Activated B cell treated with CpG ODN at 0.5 μM for 24 hours (primary cell): ENCODE measurements around the gene XIRP2. TPM values are rescaled to one million over a fixed set of nuclear protein-coding genes. Genes with fewer than 3 reads are reported as not detected.

Experiments used
- ATAC-seq: fragments of 200-7000 bp; cut with Tn5 transposase; one replicate; pipeline ENCODE4 v1.10.0; 2021; ENCODE audit warnings: low read depth, mild to moderate bottlenecking, moderate library complexity
- CTCF ChIA-PET: fragments of 350-600 bp; sonication (Branson Sonifier 250); formaldehyde crosslinking; loops from one replicate; lab custom pipeline; 2021; ENCODE audit warnings: antibody characterized with exemption; lab: Charles Lee
- POLR2A ChIA-PET: fragments of 350-600 bp; sonication (Branson Sonifier 250); formaldehyde crosslinking; loops from one replicate; lab custom pipeline; 2021; ENCODE audit warnings: antibody characterized with exemption; lab: Charles Lee
- DNase-seq: peaks from one replicate; pipeline ENCODE4 v3.0.0; 2022
- H3K27ac Mint-ChIP-seq: one replicate; pipeline ENCODE4 v1.8.0; 2020; ENCODE audit warnings: mixed read lengths
- H3K27me3 Mint-ChIP-seq: one replicate; pipeline ENCODE4 v1.8.0; 2021; ENCODE audit warnings: mixed read lengths
- H3K36me3 Mint-ChIP-seq: one replicate; pipeline ENCODE4 v1.8.0; 2021; ENCODE audit warnings: low read depth, mixed read lengths
- H3K4me1 Mint-ChIP-seq: one replicate; pipeline ENCODE4 v1.8.0; 2021; ENCODE audit warnings: mixed read lengths
- H3K4me3 Mint-ChIP-seq: one replicate; pipeline ENCODE4 v1.8.0; 2020; ENCODE audit warnings: mild to moderate bottlenecking, mixed read lengths
- H3K9me3 Mint-ChIP-seq: one replicate; pipeline ENCODE4 v1.8.0; 2020; ENCODE audit warnings: mixed read lengths
- intact Hi-C: fragments of 100-400 bp; cut with micrococcal nuclease; formaldehyde crosslinking; loops from one replicate; pipeline ENCODE4 v1.15.1; 2024
- total RNA-seq: library from RNA; stranded (reverse); gene quantifications from 2 replicates; pipeline ENCODE4 v1.2.3, GENCODE V29; 2022
- TF ChIP-seq, protein P1 (sequence below): fragments of 200-600 bp; IDR thresholded peaks from one replicate; pipeline ENCODE4 v1.8.0; 2022; ENCODE audit warnings: antibody characterized with exemption, mild to moderate bottlenecking

The XIRP2 gene
- total RNA-seq, 1 donor from 2014 or later, result not detected

GRCh38 chr2:167126165-167126564 lies 237.9 kb downstream of the XIRP2 start:
- no peaks in the 10 kb centered on the region for H3K4me1 Mint-ChIP-seq
- H3K4me3 Mint-ChIP-seq, result no peak overlapping the region
- POLR2A ChIA-PET, result no interaction called here
- H3K36me3 Mint-ChIP-seq, result no peaks in the 10 kb centered on the region
- no peaks in the 10 kb centered on the region for H3K27me3 Mint-ChIP-seq
- H3K27ac Mint-ChIP-seq, result no peak overlapping the region
- CTCF ChIA-PET, result interaction anchor here (1.0 kb wide), 1 partner anchor 993 kb away, joined by 3 read pairs; no protein-coding TSS in a partner anchor
- ATAC-seq (no peak), DNase-seq (no peak)
- intact Hi-C loops, result no loop called here
- TF ChIP-seq, protein P1, sequence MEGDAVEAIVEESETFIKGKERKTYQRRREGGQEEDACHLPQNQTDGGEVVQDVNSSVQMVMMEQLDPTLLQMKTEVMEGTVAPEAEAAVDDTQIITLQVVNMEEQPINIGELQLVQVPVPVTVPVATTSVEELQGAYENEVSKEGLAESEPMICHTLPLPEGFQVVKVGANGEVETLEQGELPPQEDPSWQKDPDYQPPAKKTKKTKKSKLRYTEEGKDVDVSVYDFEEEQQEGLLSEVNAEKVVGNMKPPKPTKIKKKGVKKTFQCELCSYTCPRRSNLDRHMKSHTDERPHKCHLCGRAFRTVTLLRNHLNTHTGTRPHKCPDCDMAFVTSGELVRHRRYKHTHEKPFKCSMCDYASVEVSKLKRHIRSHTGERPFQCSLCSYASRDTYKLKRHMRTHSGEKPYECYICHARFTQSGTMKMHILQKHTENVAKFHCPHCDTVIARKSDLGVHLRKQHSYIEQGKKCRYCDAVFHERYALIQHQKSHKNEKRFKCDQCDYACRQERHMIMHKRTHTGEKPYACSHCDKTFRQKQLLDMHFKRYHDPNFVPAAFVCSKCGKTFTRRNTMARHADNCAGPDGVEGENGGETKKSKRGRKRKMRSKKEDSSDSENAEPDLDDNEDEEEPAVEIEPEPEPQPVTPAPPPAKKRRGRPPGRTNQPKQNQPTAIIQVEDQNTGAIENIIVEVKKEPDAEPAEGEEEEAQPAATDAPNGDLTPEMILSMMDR, result no peak
- no peaks in the 10 kb centered on the region for H3K9me3 Mint-ChIP-seq

DNA sequence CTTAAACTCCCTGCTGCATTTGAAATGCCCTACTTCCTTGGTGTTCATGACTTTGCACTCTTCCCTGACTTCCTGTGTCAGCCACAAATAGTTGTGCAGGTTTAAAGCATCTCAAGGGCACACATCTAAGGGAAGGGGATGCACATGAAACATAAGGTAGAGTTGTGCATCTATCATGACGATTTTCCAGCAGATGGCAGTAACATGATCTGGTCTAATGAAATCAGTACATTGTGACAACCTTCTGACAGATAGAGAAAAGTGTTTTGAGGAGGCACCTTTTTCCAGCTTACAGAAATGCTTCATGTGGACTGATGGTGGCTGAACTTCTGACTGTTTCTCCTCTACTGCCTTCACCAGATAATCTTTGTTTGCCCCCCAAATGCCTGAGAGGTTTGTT lies 238.9 kb downstream of the XIRP2 start:
- CTCF ChIA-PET, result interaction anchor here (1.0 kb wide), 1 partner anchor 992 kb away, joined by 3 read pairs; no protein-coding TSS in a partner anchor
- TF ChIP-seq, protein P1, result no peak
- POLR2A ChIA-PET, result no interaction called here
- no peaks in the 10 kb centered on the region for H3K9me3 Mint-ChIP-seq
- no peak for DNase-seq
- no peaks in the 10 kb centered on the region for H3K27me3 Mint-ChIP-seq
- H3K27ac Mint-ChIP-seq, result no peak overlapping the region
- no peaks in the 10 kb centered on the region for H3K36me3 Mint-ChIP-seq
- H3K4me3 Mint-ChIP-seq, result no peak overlapping the region
- no peak for ATAC-seq
- intact Hi-C loops, result loop anchor here (1.0 kb wide), 1 partner anchor 992 kb away; no protein-coding TSS in a partner anchor
- H3K4me1 Mint-ChIP-seq, result no peaks in the 10 kb centered on the region

DNA sequence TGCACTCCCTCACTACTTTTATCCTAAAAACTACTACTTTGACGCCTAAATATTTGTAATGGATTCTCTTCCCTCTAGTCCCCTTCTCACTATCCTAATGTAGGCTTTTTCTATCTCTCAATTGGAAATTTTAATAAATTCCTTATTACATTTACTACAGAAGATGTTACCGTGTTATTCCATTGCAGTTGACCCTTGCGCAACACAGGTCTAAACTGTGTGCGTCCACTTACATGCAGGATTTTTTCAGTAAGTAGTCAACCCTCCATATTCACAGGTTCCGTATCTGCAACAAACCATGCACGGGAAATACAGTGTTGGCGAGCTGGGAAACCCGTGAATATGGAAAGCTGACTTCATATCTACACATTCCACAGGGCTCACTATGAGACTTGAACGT lies 239.8 kb downstream of the XIRP2 start:
- DNase-seq, result no peak
- no peak overlapping the region for H3K27ac Mint-ChIP-seq
- TF ChIP-seq, protein P1, result no peak
- H3K4me1 Mint-ChIP-seq, result no peaks in the 10 kb centered on the region
- POLR2A ChIA-PET, result no interaction called here
- H3K27me3 Mint-ChIP-seq, result no peaks in the 10 kb centered on the region
- ATAC-seq, result no peak
- intact Hi-C loops, result no loop called here
- no peak overlapping the region for H3K4me3 Mint-ChIP-seq
- CTCF ChIA-PET, result no interaction called here
- no peaks in the 10 kb centered on the region for H3K9me3 Mint-ChIP-seq
- no peaks in the 10 kb centered on the region for H3K36me3 Mint-ChIP-seq

- no peak overlapping the region for H3K27ac Mint-ChIP-seq
- no peaks in the 10 kb centered on the region for H3K36me3 Mint-ChIP-seq
- H3K4me1 Mint-ChIP-seq, result no peaks in the 10 kb centered on the region
- no peak for ATAC-seq
- TF ChIP-seq, protein P1, result no peak
- CTCF ChIA-PET, result no interaction called here
- POLR2A ChIA-PET, result no interaction called here
- H3K27me3 Mint-ChIP-seq, result no peaks in the 10 kb centered on the region
- no peaks in the 10 kb centered on the region for H3K9me3 Mint-ChIP-seq
- no peak overlapping the region for H3K4me3 Mint-ChIP-seq
- intact Hi-C loops, result no loop called here
- DNase-seq, result no peak
Observed at GRCh38 chr2:167132066-167132465, 243.8 kb downstream of the XIRP2 start.

- H3K27ac Mint-ChIP-seq, result no peak overlapping the region
- no peaks in the 10 kb centered on the region for H3K9me3 Mint-ChIP-seq
- no peaks in the 10 kb centered on the region for H3K27me3 Mint-ChIP-seq
- no peak overlapping the region for H3K4me3 Mint-ChIP-seq
- ATAC-seq, result no peak
- no peak for DNase-seq
- CTCF ChIA-PET, result no interaction called here
- H3K4me1 Mint-ChIP-seq, result no peaks in the 10 kb centered on the region
- TF ChIP-seq, protein P1, result no peak
- no peaks in the 10 kb centered on the region for H3K36me3 Mint-ChIP-seq
- intact Hi-C loops, result no loop called here
- POLR2A ChIA-PET, result no interaction called here
Observed at GRCh38 chr2:167132906-167133555, 244.8 kb downstream of the XIRP2 start.
